HEK293 (cell line): ENCODE data around the gene LAMA2.

ENCODE experiments used
- CTCF ChIA-PET: fragments of 350-600 bp; formaldehyde crosslinking; extraction: SDS; loops from one replicate; lab custom pipeline; 2021; ENCODE audit warnings: antibody characterized with exemption; lab: Yijun Ruan, JAX
- POLR2A ChIA-PET: fragments of 300-600 bp; formaldehyde crosslinking; extraction: SDS; loops from one replicate; lab custom pipeline; 2020; ENCODE audit warnings: antibody characterized with exemption, inconsistent platforms; lab: Yijun Ruan, JAX
- H3K27ac ChIP-seq: fragments of 200-500 bp; sonication (Bioruptor generic); 2 replicates; pipeline ENCODE4 v1.5.1; 2014; ENCODE audit warnings: low read depth, low read length, control low read depth, inconsistent platforms; ENCODE audit errors: extremely low read depth
- H3K36me3 ChIP-seq, 2 experiments: fragments of 200-500 bp in 1 of 2; sonication (Bioruptor generic) in 1 of 2; 1 replicate in 1 of 2; 2 replicates in 1 of 2; pipeline ENCODE4 v1.5.1; 2014 to 2017; ENCODE audit warnings: inconsistent platforms in 2 of 2, low read length in 2 of 2; ENCODE audit not compliant: control insufficient read depth in 2 of 2, insufficient read depth in 1 of 2
- H3K4me1 ChIP-seq: fragments of 200-500 bp; sonication (Bioruptor generic); 2 replicates; pipeline ENCODE4 v1.5.1; 2014; ENCODE audit warnings: mild to moderate bottlenecking, low read length, inconsistent platforms; ENCODE audit not compliant: control insufficient read depth, insufficient read depth
- H3K4me3 ChIP-seq: 2 replicates; pipeline ENCODE4 v1.5.1; 2011; ENCODE audit warnings: low read depth, mild to moderate bottlenecking, control low read depth, low read length, moderate library complexity
- H3K9me3 ChIP-seq: fragments of 200-500 bp; sonication (Bioruptor generic); 2 replicates; pipeline ENCODE4 v1.5.1; 2014; ENCODE audit warnings: low read depth, low read length, inconsistent platforms; ENCODE audit not compliant: control insufficient read depth, insufficient read depth
- AEBP2 ChIP-seq: fragments of 450-650 bp; formaldehyde crosslinking; IDR thresholded peaks from 2 replicates; pipeline ENCODE4 v1.5.1; 2016; ENCODE audit warnings: missing biosample characterization, missing genetic modification characterization, borderline replicate concordance
- HOXD13 ChIP-seq: sonication (generic); formaldehyde crosslinking; IDR thresholded peaks from 2 replicates; pipeline ENCODE4 v1.8.0; 2022; ENCODE audit warnings: missing genetic modification reagents, borderline replicate concordance
- OVOL3 ChIP-seq: fragments of 450-650 bp; formaldehyde crosslinking; IDR thresholded peaks from 2 replicates; pipeline ENCODE4 v1.5.1; 2016; ENCODE audit warnings: missing biosample characterization, missing genetic modification characterization
- SCRT2 ChIP-seq: fragments of 450-650 bp; formaldehyde crosslinking; IDR thresholded peaks from 2 replicates; pipeline ENCODE4 v1.5.1; 2016; ENCODE audit warnings: missing biosample characterization, missing genetic modification characterization
- YY1 ChIP-seq: fragments of 450-650 bp; formaldehyde crosslinking; IDR thresholded peaks from 2 replicates; pipeline ENCODE4 v1.5.1; 2018; ENCODE audit warnings: missing biosample characterization, missing genetic modification characterization
- ZBTB17 ChIP-seq: fragments of 450-650 bp; formaldehyde crosslinking; IDR thresholded peaks from 2 replicates; pipeline ENCODE4 v1.5.1; 2016; ENCODE audit warnings: missing biosample characterization, missing genetic modification characterization
- ZBTB20 ChIP-seq: fragments of 450-650 bp; formaldehyde crosslinking; IDR thresholded peaks from 2 replicates; pipeline ENCODE4 v1.5.1; 2016; ENCODE audit warnings: missing biosample characterization, missing genetic modification characterization
- ZEB2 ChIP-seq: fragments of 450-650 bp; formaldehyde crosslinking; IDR thresholded peaks from 2 replicates; pipeline ENCODE4 v1.5.1; 2016; ENCODE audit warnings: missing biosample characterization, missing genetic modification characterization
- ZNF121 ChIP-seq: fragments of 450-650 bp; formaldehyde crosslinking; IDR thresholded peaks from 2 replicates; pipeline ENCODE4 v1.5.1; 2016; ENCODE audit warnings: missing biosample characterization, missing genetic modification characterization
- ZNF169 ChIP-seq: fragments of 450-650 bp; formaldehyde crosslinking; IDR thresholded peaks from 2 replicates; pipeline ENCODE4 v1.5.1; 2016; ENCODE audit warnings: missing biosample characterization, missing genetic modification characterization
- ZNF18 ChIP-seq: fragments of 450-650 bp; formaldehyde crosslinking; IDR thresholded peaks from 2 replicates; pipeline ENCODE4 v1.5.1; 2016; ENCODE audit warnings: missing biosample characterization, missing genetic modification characterization
- ZNF214 ChIP-seq: fragments of 450-650 bp; formaldehyde crosslinking; IDR thresholded peaks from 2 replicates; pipeline ENCODE4 v1.5.1; 2017; ENCODE audit warnings: missing biosample characterization, mild to moderate bottlenecking, missing genetic modification characterization, borderline replicate concordance
- ZNF274 ChIP-seq, 2 experiments: fragments of 200-500 bp in 1 of 2; fragments of 450-650 bp in 1 of 2; sonication (Bioruptor generic) in 1 of 2; formaldehyde crosslinking in 1 of 2; IDR thresholded peaks; 2 replicates each; pipeline versions ENCODE4 v1.5.1 to v1.6.1; 2014 to 2016; ENCODE audit warnings: borderline replicate concordance in 1 of 2, inconsistent platforms in 1 of 2, low read length in 1 of 2, missing biosample characterization in 1 of 2, missing genetic modification characterization in 1 of 2
- ZNF280C ChIP-seq: fragments of 450-650 bp; formaldehyde crosslinking; IDR thresholded peaks from 2 replicates; pipeline ENCODE4 v1.5.1; 2016; ENCODE audit warnings: missing biosample characterization, missing genetic modification characterization
- ZNF292 ChIP-seq: fragments of 450-650 bp; formaldehyde crosslinking; IDR thresholded peaks from 2 replicates; pipeline ENCODE4 v1.5.1; 2016; ENCODE audit warnings: low read depth, missing biosample characterization, missing genetic modification characterization, borderline replicate concordance
- ZNF311 ChIP-seq: fragments of 450-650 bp; formaldehyde crosslinking; IDR thresholded peaks from 2 replicates; pipeline ENCODE4 v1.5.1; 2017; ENCODE audit warnings: missing biosample characterization, missing genetic modification characterization, borderline replicate concordance
- ZNF335 ChIP-seq: fragments of 450-650 bp; formaldehyde crosslinking; conservative IDR thresholded peaks from 2 replicates; pipeline ENCODE4 v1.5.1; 2016; ENCODE audit warnings: missing biosample characterization, missing genetic modification characterization
- ZNF558 ChIP-seq: fragments of 450-650 bp; formaldehyde crosslinking; IDR thresholded peaks from 2 replicates; pipeline ENCODE4 v1.5.1; 2016; ENCODE audit warnings: missing biosample characterization, missing genetic modification characterization
- ZNF561 ChIP-seq: fragments of 450-650 bp; IDR thresholded peaks from 2 replicates; pipeline ENCODE4 v1.5.1; 2018; ENCODE audit warnings: missing biosample characterization, missing genetic modification characterization, borderline replicate concordance
- ZNF580 ChIP-seq: fragments of 450-650 bp; formaldehyde crosslinking; IDR thresholded peaks from 2 replicates; pipeline ENCODE4 v1.5.1; 2016; ENCODE audit warnings: missing biosample characterization, missing genetic modification characterization
- ZNF585B ChIP-seq: fragments of 450-650 bp; formaldehyde crosslinking; IDR thresholded peaks from 2 replicates; pipeline ENCODE4 v1.5.1; 2016; ENCODE audit warnings: missing biosample characterization, missing genetic modification characterization
- ZNF670 ChIP-seq: fragments of 450-650 bp; formaldehyde crosslinking; IDR thresholded peaks from 2 replicates; pipeline ENCODE4 v1.5.1; 2016; ENCODE audit warnings: missing biosample characterization, missing genetic modification characterization, low read depth
- ZNF747 ChIP-seq: fragments of 450-650 bp; formaldehyde crosslinking; IDR thresholded peaks from 2 replicates; pipeline ENCODE4 v1.5.1; 2016; ENCODE audit warnings: missing biosample characterization, missing genetic modification characterization
- ZSCAN23 ChIP-seq: fragments of 450-650 bp; formaldehyde crosslinking; IDR thresholded peaks from 2 replicates; pipeline ENCODE4 v1.5.1; 2016; ENCODE audit warnings: missing biosample characterization, missing genetic modification characterization
- ZSCAN4 ChIP-seq: fragments of 450-650 bp; formaldehyde crosslinking; IDR thresholded peaks from 2 replicates; pipeline ENCODE4 v1.5.1; 2017; ENCODE audit warnings: missing biosample characterization, missing genetic modification characterization

The LAMA2 gene

GRCh38 chr6:129114636-129115391, 231.9 kb downstream of the LAMA2 start:
- Histone ChIP-seq H3K36me3 (no peaks in the 10 kb centered on the region), H3K27ac (no peak overlapping the region), H3K4me3 (no peak overlapping the region), H3K9me3 (no peaks in the 10 kb centered on the region), H3K4me1 (no peaks in the 10 kb centered on the region)
- CTCF ChIA-PET = interaction anchor here (1.1 kb wide), 1 partner anchor 137 kb away, joined by 3 read pairs; no protein-coding TSS in a partner anchor
- POLR2A ChIA-PET = no interaction called here
- TF ChIP-seq ZSCAN4 (no peak), ZNF585B (tag by site-specific recombination) (no peak), ZNF280C (no peak), ZBTB20 (tag by site-specific recombination) (no peak), ZNF561 (no peak), AEBP2 (tag by site-specific recombination) (no peak), ZNF169 (tag by site-specific recombination) (no peak), HOXD13 (CRISPR knock-in tag) (no peak)

GRCh38 chr6:129115471-129115870, 232.5 kb downstream of the LAMA2 start:
- no peaks in the 10 kb centered on the region for H3K4me1 ChIP-seq
- ChIA-PET POLR2A (no interaction called here), CTCF (interaction anchor here (1.1 kb wide), 1 partner anchor 137 kb away, joined by 3 read pairs; no protein-coding TSS in a partner anchor)
- no peak overlapping the region for H3K27ac ChIP-seq
- no peaks in the 10 kb centered on the region for H3K9me3 ChIP-seq
- H3K4me3 ChIP-seq = no peak overlapping the region
- TF ChIP-seq OVOL3 (tag by site-specific recombination) (no peak), ZNF311 (tag by site-specific recombination) (no peak), ZNF670 (no peak), SCRT2 (tag by site-specific recombination) (0 out of 2 replicates have a peak, but pooled peaks have one; percentile 24), ZNF558 (tag by site-specific recombination) (no peak)
- H3K36me3 ChIP-seq = no peaks in the 10 kb centered on the region

GRCh38 chr6:129117355-129117754, 234.4 kb downstream of the LAMA2 start:
- no peaks in the 10 kb centered on the region for H3K4me1 ChIP-seq
- no peak overlapping the region for H3K27ac ChIP-seq
- H3K36me3 ChIP-seq = no peaks in the 10 kb centered on the region
- no peaks in the 10 kb centered on the region for H3K9me3 ChIP-seq
- ChIA-PET POLR2A (no interaction called here), CTCF (interaction anchor here (0.7 to 1.4 kb wide), 2 partner anchors 57 to 135 kb away, joined by 3 read pairs; no protein-coding TSS in a partner anchor)
- no peak overlapping the region for H3K4me3 ChIP-seq
- no peak for TF ChIP-seq ZNF292 (tag by site-specific recombination)
- TF ChIP-seq ZBTB17 (tag by site-specific recombination) = no peak
- TF ChIP-seq ZNF747 (tag by site-specific recombination) = no peak
- no peak for TF ChIP-seq ZNF580
- no peak for TF ChIP-seq ZNF214 (tag by site-specific recombination)
- no peak for TF ChIP-seq ZNF335 (tag by site-specific recombination)
- no peak for TF ChIP-seq ZNF121
- no peak for TF ChIP-seq ZSCAN23 (tag by site-specific recombination)
- no peak for TF ChIP-seq YY1 (tag by site-specific recombination)
- no peak for TF ChIP-seq ZNF18 (tag by site-specific recombination)
- TF ChIP-seq ZEB2 (tag by site-specific recombination) = no peak
- no peak for TF ChIP-seq ZNF274 (IDR thresholded peaks at IDR 0.05; ENCODE audit: low read length)
- no peak for TF ChIP-seq ZNF274 (tag by site-specific recombination; IDR thresholded peaks at IDR 0.05; ENCODE audit: borderline replicate concordance)
